Colon (tissue), 2 donors: ENCODE data around the gene PIGZ.

Source experiments
- FAIRE-seq: peaks from 2 replicates; lab custom pipeline; 2012; peaks lifted over from hg19 to GRCh38; lab: Jason Lieb, UNC
- donor health status: control.
- donor health status: control.

The PIGZ gene

GRCh38 chr3:196903740-196904139 is 64.9 kb downstream of the PIGZ start:
- FAIRE-seq, result no peak

- no peak for FAIRE-seq
These were observed 66.3 kb downstream of the PIGZ start for GRCh38 chr3:196902296-196902695.

- FAIRE-seq, result no peak
These were observed 66.9 kb downstream of the PIGZ start for GRCh38 chr3:196901768-196902167.
